Right cardiac atrium (tissue), 5 donors: Measurements from ENCODE around the gene ORAI3. TPM values are rescaled to one million over a fixed set of nuclear protein-coding genes. Genes with fewer than 3 reads are reported as not detected.

ENCODE experiments used
- ATAC-seq, 2 donors: fragments of 200-7000 bp; cut with Tn5 transposase; one replicate each; pipeline versions ENCODE4 v1.8.0 to v1.9.1; 2020; ENCODE audit warnings: moderate library complexity in 2 of 2, mild to moderate bottlenecking in 1 of 2
- DNase-seq, 3 donors: peaks; one replicate each; pipeline ENCODE4 v3.0.0-alpha.2; 2020
- H3K27ac ChIP-seq: one replicate; pipeline ENCODE4 v1.5.1; 2013; ENCODE audit warnings: mild to moderate bottlenecking, low read length, control low read depth, moderate library complexity
- H3K27me3 ChIP-seq: one replicate; pipeline ENCODE4 v1.6.1; 2013; ENCODE audit not compliant: control insufficient read depth, insufficient read depth
- H3K4me1 ChIP-seq: one replicate; pipeline ENCODE4 v1.6.1; 2013; ENCODE audit warnings: low read length; ENCODE audit not compliant: control insufficient read depth, insufficient read depth
- H3K4me3 ChIP-seq: one replicate; pipeline ENCODE4 v1.5.1; 2013; ENCODE audit warnings: low read length, control low read depth
- H3K9me3 ChIP-seq: one replicate; pipeline ENCODE4 v1.6.1; 2013; ENCODE audit warnings: low read length; ENCODE audit not compliant: control insufficient read depth
- WGBS: extraction: QIAGEN DNeasy Blood & Tissue Kit; methylation state at CpG from one replicate; pipeline ENCODE4 v1.1.7; 2013; 5-methylcytosine and 5-hydroxymethylcytosine counted together
- intact Hi-C, 4 donors: fragments of 100-400 bp; cut with DNase I; formaldehyde crosslinking; loops; one replicate each; pipeline versions ENCODE4 v1.11.0 to v1.14.0; 2022 to 2023
- polyA plus RNA-seq: library from polyadenylated mRNA; stranded (reverse); fragments of 200-250 nt; gene quantifications from one replicate; pipeline ENCODE4 v1.2.3, GENCODE V29; 2013
- total RNA-seq, 4 donors: library from RNA; stranded (reverse); fragmentation: NEBNext Ultra II Directional; extraction: Animal tissue kit (Norgen Biotek cat#: 25700); gene quantifications; one replicate each; pipeline ENCODE4 v1.2.1, GENCODE V29; 2021
- donor health status: healthy with polysubstance abuse.
- donor health status: DM: no; HTN: yes; CAD: no.
- donor health status: DM: no; HTN: no; CAD: no.
- donor health status: DM: no; HTN: yes; CAD: no; lungs with severe emphysema.
- donor health status: DM: yes; HTN: yes; CAD: no.

The ORAI3 gene
- total and polyA plus RNA-seq, 5 donors, result 11.8 to 15.5 (median 13.6) TPM

DNA sequence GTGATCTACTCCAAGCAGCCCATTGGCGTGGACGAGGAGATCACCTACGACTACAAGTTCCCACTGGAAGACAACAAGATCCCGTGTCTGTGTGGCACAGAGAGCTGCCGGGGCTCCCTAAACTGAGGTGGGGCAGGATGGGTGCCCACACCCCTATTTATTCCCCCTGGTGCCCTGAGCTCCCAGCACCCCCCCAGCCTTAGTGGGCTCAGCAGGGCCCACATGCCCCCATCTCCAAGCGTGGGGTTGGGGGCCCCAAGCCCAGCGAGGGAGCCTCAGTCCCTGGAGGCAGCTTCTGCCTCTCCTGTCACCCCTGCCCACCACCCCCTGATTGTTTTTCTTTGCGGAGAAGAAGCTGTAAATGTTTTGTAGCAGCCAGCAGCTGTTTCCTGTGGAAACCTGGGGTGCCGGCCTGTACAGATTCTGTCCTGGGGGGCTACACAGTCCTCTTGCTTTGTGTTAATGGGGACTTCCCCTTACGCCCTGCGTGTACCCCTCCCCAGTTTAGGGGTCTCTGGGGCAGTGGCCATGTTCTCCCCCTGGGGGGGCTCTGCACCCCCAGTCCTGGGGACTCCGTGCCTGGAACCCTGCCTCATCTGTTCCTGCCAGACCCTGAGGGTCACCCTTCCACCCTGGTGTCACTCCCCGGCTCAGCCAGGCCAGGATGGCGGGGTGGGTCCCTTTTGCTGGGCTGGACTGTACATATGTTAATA lies 35.2 kb downstream of the ORAI3 start:
- ATAC-seq (peak in 1 of 2 donors; percentile 4), DNase-seq (no peak)
- no peak overlapping the region for H3K4me3 ChIP-seq
- intact Hi-C loops, result loop anchor here in 3 of 4 donors (5.0 to 10.0 kb wide), 6 partner anchors 91 to 881 kb away; partner anchors contain the start of genes ARMC5 (in 1 of the 3), ZNF646 (in 1 of the 3), ZNF668 (in 1 of the 3) and ZNF843 (in 1 of the 3)
- H3K4me1 ChIP-seq, result peaks cover 2% of the 10 kb centered on the region
- H3K27me3 ChIP-seq, result no peaks in the 10 kb centered on the region
- H3K9me3 ChIP-seq, result no peaks in the 10 kb centered on the region
- 82% methylated on average over 14 of the region's 14 CpGs for WGBS
- H3K27ac ChIP-seq, result no peak overlapping the region

GRCh38 chr16:30984669-30985400 lies 36.0 kb downstream of the ORAI3 start, which contains the start of gene HSD3B7:
TSS of gene HSD3B7 (plus strand) at chr16:30985207. CDS start at chr16:30985659, 452 bp downstream.
- intact Hi-C loops, result loop anchor here in 3 of 4 donors (5.0 to 10.0 kb wide), 7 partner anchors 90 to 882 kb away; partner anchors contain the start of genes ZNF843 (in 2 of the 3), ARMC5 (in 1 of the 3), ZNF646 (in 1 of the 3) and ZNF668 (in 1 of the 3)
- WGBS, result 29% methylated on average over 24 of the region's 24 CpGs
- H3K4me3 ChIP-seq, result peak within 1 kb of the TSS; percentile 26

GRCh38 chr16:30985401-30986128 lies 36.7 kb downstream of the ORAI3 start:
- Histone ChIP-seq H3K4me3 (peak overlapping the region; percentile 26), H3K4me1 (peaks cover 2% of the 10 kb centered on the region), H3K9me3 (no peaks in the 10 kb centered on the region), H3K27ac (no peak overlapping the region), H3K27me3 (no peaks in the 10 kb centered on the region)
- WGBS, result 63% methylated on average over 20 of the region's 20 CpGs
- intact Hi-C loops, result loop anchor here in 3 of 4 donors (5.0 to 10.0 kb wide), 7 partner anchors 89 to 882 kb away; partner anchors contain the start of genes ARMC5 (in 1 of the 3), ZNF646 (in 1 of the 3), ZNF668 (in 1 of the 3) and ZNF843 (in 1 of the 3)
- DNase-seq (peak in 2 of 3 donors; percentile 70 to 72), ATAC-seq (peak; percentile 23 to 32)

More at GRCh38 chr16:30984669-30985400, 36.0 kb downstream of the ORAI3 start, which contains the start of gene HSD3B7:
- H3K27me3 ChIP-seq, result no peaks in the 10 kb centered on the region
- DNase-seq (peak; percentile 92 to 97 (median 96)), ATAC-seq (peak; percentile 87 to 88)
- H3K27ac ChIP-seq, result no peak within 1 kb of the TSS
- peaks cover 2% of the 10 kb centered on the region for H3K4me1 ChIP-seq
- no peaks in the 10 kb centered on the region for H3K9me3 ChIP-seq

GRCh38 chr16:30986129-30986991 lies 37.5 kb downstream of the ORAI3 start:
- ATAC-seq (no peak), DNase-seq (no peak)
- peaks cover 2% of the 10 kb centered on the region for H3K4me1 ChIP-seq
- no peak overlapping the region for H3K27ac ChIP-seq
- intact Hi-C loops, result loop anchor here in 3 of 4 donors (5.0 to 10.0 kb wide), 7 partner anchors 88 to 881 kb away; partner anchors contain the start of genes ARMC5 (in 1 of the 3), ZNF646 (in 1 of the 3), ZNF668 (in 1 of the 3) and ZNF843 (in 1 of the 3)
- 92% methylated on average over 29 of the region's 29 CpGs for WGBS
- H3K9me3 ChIP-seq, result no peaks in the 10 kb centered on the region
- H3K4me3 ChIP-seq, result no peak overlapping the region
- no peaks in the 10 kb centered on the region for H3K27me3 ChIP-seq

DNA sequence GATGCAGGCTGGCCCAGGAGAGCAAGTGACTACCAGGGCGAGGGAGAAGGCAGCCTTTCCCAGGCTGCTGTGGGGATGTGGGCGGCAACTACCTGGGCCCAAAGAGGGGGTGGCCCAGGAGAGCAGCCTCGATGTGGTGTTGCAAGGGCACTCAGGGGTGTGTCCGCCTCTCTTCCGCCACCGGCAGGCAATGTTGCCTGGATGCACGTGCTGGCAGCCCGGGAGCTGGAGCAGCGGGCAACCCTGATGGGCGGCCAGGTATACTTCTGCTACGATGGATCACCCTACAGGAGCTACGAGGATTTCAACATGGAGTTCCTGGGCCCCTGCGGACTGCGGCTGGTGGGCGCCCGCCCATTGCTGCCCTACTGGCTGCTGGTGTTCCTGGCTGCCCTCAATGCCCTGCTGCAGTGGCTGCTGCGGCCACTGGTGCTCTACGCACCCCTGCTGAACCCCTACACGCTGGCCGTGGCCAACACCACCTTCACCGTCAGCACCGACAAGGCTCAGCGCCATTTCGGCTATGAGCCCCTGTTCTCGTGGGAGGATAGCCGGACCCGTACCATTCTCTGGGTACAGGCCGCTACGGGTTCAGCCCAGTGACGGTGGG lies 38.8 kb downstream of the ORAI3 start:
- DNase-seq (no peak), ATAC-seq (no peak)
- no peaks in the 10 kb centered on the region for H3K27me3 ChIP-seq
- WGBS, result 95% methylated on average over 30 of the region's 30 CpGs
- no peaks in the 10 kb centered on the region for H3K9me3 ChIP-seq
- intact Hi-C loops, result loop anchor here in 3 of 4 donors (5.0 to 10.0 kb wide), 7 partner anchors 87 to 880 kb away; partner anchors contain the start of genes ARMC5 (in 1 of the 3), ZNF646 (in 1 of the 3), ZNF668 (in 1 of the 3) and ZNF843 (in 1 of the 3)
- no peak overlapping the region for H3K27ac ChIP-seq
- peaks cover 2% of the 10 kb centered on the region for H3K4me1 ChIP-seq
- H3K4me3 ChIP-seq, result no peak overlapping the region

GRCh38 chr16:30989469-30990047 lies 40.7 kb downstream of the ORAI3 start:
- intact Hi-C loops, result loop anchor here in 3 of 4 donors (5.0 to 10.0 kb wide), 7 partner anchors 85 to 878 kb away; partner anchors contain the start of genes ARMC5 (in 1 of the 3), ZNF646 (in 1 of the 3), ZNF668 (in 1 of the 3) and ZNF843 (in 1 of the 3)
- Histone ChIP-seq H3K4me3 (no peak overlapping the region), H3K9me3 (no peaks in the 10 kb centered on the region), H3K4me1 (peaks cover 2% of the 10 kb centered on the region), H3K27me3 (no peaks in the 10 kb centered on the region), H3K27ac (no peak overlapping the region)
- DNase-seq (no peak), ATAC-seq (no peak)
- 89% methylated on average over 23 of the region's 23 CpGs for WGBS

GRCh38 chr16:30990105-30990504 lies 41.2 kb downstream of the ORAI3 start:
- WGBS, result 77% methylated on average over 12 of the region's 12 CpGs
- DNase-seq, result no peak
- Histone ChIP-seq H3K4me3 (no peak overlapping the region), H3K27me3 (no peaks in the 10 kb centered on the region), H3K9me3 (no peaks in the 10 kb centered on the region), H3K4me1 (peaks cover 2% of the 10 kb centered on the region), H3K27ac (no peak overlapping the region)
- ATAC-seq, result no peak
- intact Hi-C loops, result no loop called here

DNA sequence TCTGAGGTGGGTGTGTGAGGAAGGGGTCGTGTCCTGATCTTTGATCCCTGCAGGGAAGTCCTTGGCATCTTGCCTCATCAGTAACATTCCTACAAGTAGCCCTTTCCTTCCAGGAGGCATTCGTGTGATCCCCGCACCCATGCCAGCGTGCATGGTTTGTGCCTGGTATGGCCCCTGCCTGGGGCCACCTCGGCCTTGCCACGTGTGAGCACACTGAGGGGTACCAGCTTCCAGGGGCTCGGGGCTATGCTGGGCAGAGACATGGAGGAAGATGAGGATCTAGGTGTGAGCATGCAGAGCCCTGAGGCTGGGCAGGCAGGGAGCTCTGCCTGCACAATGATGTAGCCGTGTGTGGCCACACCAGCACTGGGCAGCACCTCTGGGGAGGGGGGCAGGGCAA lies 42.2 kb downstream of the ORAI3 start:
- Histone ChIP-seq H3K4me1 (no peaks in the 10 kb centered on the region), H3K27me3 (no peaks in the 10 kb centered on the region), H3K9me3 (no peaks in the 10 kb centered on the region), H3K4me3 (no peak overlapping the region), H3K27ac (no peak overlapping the region)
- intact Hi-C loops, result no loop called here
- DNase-seq (peak in 1 of 3 donors; percentile 22), ATAC-seq (no peak)
- 80% methylated on average over 8 of the region's 8 CpGs for WGBS

DNA sequence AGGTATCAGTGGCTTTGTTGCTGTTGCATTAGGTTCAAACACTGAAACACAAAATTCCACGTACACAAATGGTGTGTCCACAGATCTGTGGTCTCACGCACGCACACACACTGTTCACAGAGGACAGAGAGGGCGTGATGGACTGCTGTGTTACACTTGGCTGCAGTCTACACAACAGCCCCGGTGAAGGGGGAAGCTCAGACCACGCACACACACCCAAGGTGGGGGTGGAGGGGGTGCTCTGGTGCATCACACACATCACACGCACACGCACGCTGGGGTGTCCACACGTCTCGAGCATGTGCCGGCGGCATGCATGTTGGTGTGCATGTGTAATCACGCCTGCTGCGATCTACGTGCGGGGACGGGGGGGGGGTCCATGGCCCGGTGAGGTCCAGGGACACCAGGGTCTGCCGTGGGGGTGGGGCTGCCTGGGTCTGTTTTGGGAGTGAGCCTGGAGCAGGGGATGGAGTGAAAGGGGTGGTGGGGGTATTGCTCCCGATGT lies 43.5 kb downstream of the ORAI3 start:
- Histone ChIP-seq H3K4me3 (no peak overlapping the region), H3K9me3 (no peaks in the 10 kb centered on the region), H3K27me3 (no peaks in the 10 kb centered on the region), H3K27ac (no peak overlapping the region), H3K4me1 (no peaks in the 10 kb centered on the region)
- intact Hi-C loops, result no loop called here
- WGBS, result 79% methylated on average over 21 of the region's 21 CpGs
- ATAC-seq (no peak), DNase-seq (peak in 1 of 3 donors; percentile 20)
